ENCODE results near the gene ITGAL. TPM values are rescaled to one million over a fixed set of nuclear protein-coding genes. Genes with fewer than 3 reads are reported as not detected.

Gene ITGAL
- total RNA-seq, 2 donors from 2014 or later: 1.3 to 9.2 TPM

GRCh38 chr16:30551781-30552180, 79.2 kb downstream of the ITGAL start:
- Histone ChIP-seq H3K4me3 (no peak overlapping the region), H3K4me1 (peaks cover 11% of the 10 kb centered on the region), H3K27me3 (no peaks in the 10 kb centered on the region), H3K27ac (no peak overlapping the region), H3K36me3 (replicated peaks in 1 of 2; ENCODE audit: insufficient read depth in 1 of 2, low read depth in 2 of 2) (peaks cover 0 to 2% of the 10 kb centered on the region in 2 donors), H3K9me3 (no peaks in the 10 kb centered on the region)
- ATAC-seq: no peak
- intact Hi-C loops (cut with DNase I): no loop called here
- no peak for DNase-seq
- TF ChIP-seq POLR2A (IDR thresholded peaks at IDR 0.05) (no peak), CTCF (IDR thresholded peaks at IDR 0.05) (no peak)
- 79 to 89% methylated on average over 3 of the region's 3 CpGs for WGBS, 2 donors

DNA sequence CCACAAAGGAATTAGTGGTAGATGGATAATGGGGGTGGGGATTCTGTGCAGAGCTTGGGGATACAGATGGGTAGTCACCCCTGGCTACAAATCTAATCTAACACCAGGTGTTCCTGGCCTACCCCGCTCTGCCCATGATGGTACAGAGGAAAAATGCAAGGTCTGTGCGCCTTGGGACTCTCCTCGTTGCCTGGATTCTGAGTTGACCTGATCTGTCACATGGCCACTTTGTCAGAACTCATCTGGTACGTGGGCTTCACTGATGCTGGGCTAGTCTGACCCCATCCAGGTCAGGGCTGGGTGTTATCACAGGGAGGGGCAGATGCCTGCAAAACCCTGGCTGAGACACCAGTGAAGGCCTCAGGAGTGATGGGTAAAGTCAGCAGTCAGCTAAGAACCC, 80.4 kb downstream of the ITGAL start:
- Histone ChIP-seq H3K4me3 (no peak overlapping the region), H3K4me1 (peaks cover 17% of the 10 kb centered on the region), H3K27me3 (no peaks in the 10 kb centered on the region), H3K36me3 (replicated peaks in 1 of 2; ENCODE audit: insufficient read depth in 1 of 2, low read depth in 2 of 2) (peaks cover 0 to 2% of the 10 kb centered on the region in 2 donors), H3K9me3 (no peaks in the 10 kb centered on the region), H3K27ac (no peak overlapping the region)
- intact Hi-C loops (cut with DNase I): no loop called here
- WGBS, 2 donors: 89 to 90% methylated on average over 2 to 4 of the region's 4 CpGs
- no peak for TF ChIP-seq CTCF (IDR thresholded peaks at IDR 0.05)
- ATAC-seq (no peak), DNase-seq (no peak)

DNA sequence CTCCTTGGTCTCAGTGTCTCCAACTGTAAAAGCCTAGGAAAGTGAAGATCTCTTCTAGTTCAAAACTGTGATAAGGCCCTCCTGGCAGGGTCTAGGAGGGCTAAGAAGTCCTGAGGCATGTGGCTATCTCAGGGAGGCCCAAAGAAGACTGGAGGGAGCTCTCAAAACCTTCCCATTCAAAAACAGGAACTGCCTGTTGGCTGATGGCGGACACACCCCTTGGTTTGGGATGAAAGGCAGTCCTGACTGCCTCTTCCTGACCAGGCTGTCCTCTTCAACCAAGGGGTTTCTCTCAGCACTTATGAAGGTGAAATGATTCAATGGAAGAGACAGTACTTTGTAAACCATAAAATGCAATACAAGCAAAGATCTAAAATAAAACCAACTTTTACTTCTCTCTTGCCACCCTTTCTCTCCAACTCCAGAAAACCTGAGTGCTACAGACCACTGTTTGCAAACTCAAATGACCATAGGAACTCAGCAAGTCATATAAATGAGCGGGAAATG, 80.9 kb downstream of the ITGAL start:
- peaks cover 0 to 2% of the 10 kb centered on the region in 2 donors for H3K36me3 ChIP-seq (replicated peaks in 1 of 2; ENCODE audit: insufficient read depth in 1 of 2, low read depth in 2 of 2)
- no peak overlapping the region for H3K4me3 ChIP-seq
- ATAC-seq (no peak), DNase-seq (no peak)
- H3K27me3 ChIP-seq: no peaks in the 10 kb centered on the region
- WGBS, 2 donors: 92 to 100% methylated on average over 2 of the region's 2 CpGs
- H3K9me3 ChIP-seq: no peaks in the 10 kb centered on the region
- TF ChIP-seq CTCF (IDR thresholded peaks at IDR 0.05) (no peak), POLR2A (IDR thresholded peaks at IDR 0.05) (no peak)
- no peak overlapping the region for H3K27ac ChIP-seq
- intact Hi-C loops (cut with DNase I): no loop called here
- peaks cover 17% of the 10 kb centered on the region for H3K4me1 ChIP-seq

DNA sequence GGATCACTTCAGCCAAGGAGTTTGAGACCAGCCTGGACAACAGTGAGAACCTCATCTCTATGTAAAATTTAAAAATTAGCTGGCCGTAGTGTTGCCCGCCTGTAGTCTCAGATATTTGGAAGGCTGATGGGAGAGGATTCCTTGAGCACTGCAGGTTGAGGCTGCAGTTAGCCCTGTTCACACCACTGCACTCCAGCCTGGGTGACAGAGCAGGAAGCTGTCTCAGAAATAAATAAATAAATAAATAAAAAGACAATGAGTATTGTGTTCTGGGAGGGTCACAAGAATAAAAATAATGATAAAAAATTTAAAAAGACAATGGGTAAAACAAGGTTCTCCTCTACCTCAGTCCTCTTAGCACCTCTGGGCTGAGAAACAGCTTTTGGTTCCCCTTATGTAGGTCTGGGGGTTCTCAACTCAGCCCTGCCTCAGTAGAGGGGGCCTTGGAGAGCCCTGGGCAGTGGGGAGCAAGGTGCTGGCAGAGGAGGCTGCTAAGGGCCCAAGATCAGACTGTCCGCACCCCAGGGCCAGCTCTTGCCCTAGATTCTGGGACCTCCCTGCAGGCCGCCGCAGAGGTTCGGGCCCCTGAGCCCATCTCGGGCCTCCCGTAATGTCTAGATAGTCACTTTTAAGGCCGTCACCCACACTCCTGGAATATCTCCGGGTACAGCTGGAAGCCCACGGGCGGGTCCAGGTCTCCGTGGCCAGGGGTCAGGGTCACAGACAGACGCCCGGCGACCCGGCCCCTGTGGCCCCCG, 82.2 kb downstream of the ITGAL start:
- Histone ChIP-seq H3K4me3 (no peak overlapping the region), H3K36me3 (replicated peaks in 1 of 2; ENCODE audit: insufficient read depth in 1 of 2, low read depth in 2 of 2) (peaks cover 0 to 2% of the 10 kb centered on the region in 2 donors), H3K27ac (no peak overlapping the region), H3K27me3 (no peaks in the 10 kb centered on the region), H3K4me1 (peaks cover 22% of the 10 kb centered on the region), H3K9me3 (no peaks in the 10 kb centered on the region)
- DNase-seq (no peak), ATAC-seq (no peak)
- 89 to 92% methylated on average over 3 to 18 of the region's 18 CpGs for WGBS, 2 donors
- TF ChIP-seq CTCF (IDR thresholded peaks at IDR 0.05) (no peak), POLR2A (IDR thresholded peaks at IDR 0.05) (no peak)
- intact Hi-C loops (cut with DNase I): no loop called here
